Measurements from ENCODE around the gene SMARCB1. TPM values are rescaled to one million over a fixed set of nuclear protein-coding genes. Genes with fewer than 3 reads are reported as not detected.

SMARCB1 gene
- polyA plus RNA-seq, 1 of the 3 experiments (the other 2 are of a cell fraction): 215 TPM

DNA sequence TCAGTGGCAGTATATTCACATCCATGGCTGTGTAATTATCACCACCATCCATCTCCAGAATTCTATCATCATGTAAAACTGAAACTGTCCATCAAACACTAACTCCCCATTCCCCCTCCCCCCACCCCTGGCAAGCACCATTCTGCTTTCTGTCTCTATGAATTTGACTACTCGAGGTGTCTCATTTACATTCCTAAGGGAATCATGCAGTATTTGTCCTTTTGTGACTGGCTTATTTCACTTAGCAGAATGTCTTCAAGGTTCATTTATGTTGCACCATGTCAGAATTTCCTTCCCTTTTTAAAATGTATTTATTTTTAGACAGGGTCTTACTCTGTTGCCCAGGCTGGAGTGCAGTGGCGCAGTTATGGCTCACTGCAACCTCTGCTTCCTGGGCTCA, 31.8 kb downstream of the SMARCB1 start:
- Histone ChIP-seq H3K9me2 (no peaks in the 10 kb centered on the region), H2AFZ (ENCODE audit: low read depth) (no peak overlapping the region), H3K27me3 (ENCODE audit: insufficient read depth) (no peaks in the 10 kb centered on the region), H3K9me3 (no peaks in the 10 kb centered on the region), H3F3A (replicated peaks; ENCODE audit: insufficient read depth) (no peaks in the 10 kb centered on the region), H4K20me1 (ENCODE audit: insufficient read depth) (no peaks in the 10 kb centered on the region), H3K79me2 (ENCODE audit: insufficient read depth) (0 out of 2 replicates have a peak, but pooled peaks cover 3% of the 10 kb centered on the region), H3K9ac (no peak overlapping the region), H3K36me3 (replicated peaks in 1 of 2; ENCODE audit: control insufficient read depth in 1 of 2, insufficient read depth in 2 of 2, low read length in 1 of 2) (peaks cover 23 to 44% of the 10 kb centered on the region in 2 experiments), H3K4me1 (ENCODE audit: control insufficient read depth in 1 of 2, insufficient read depth in 2 of 2, low read depth in 1 of 2, low read length in 1 of 2) (peaks cover 0 to 27% of the 10 kb centered on the region in 2 experiments; a peak in 1 of 4 replicates), H3K27ac (ENCODE audit: low read depth in 2 of 2, low read length in 1 of 2) (no peak overlapping the region), H3K4me2 (no peak overlapping the region), H3K4me3 (ENCODE audit: low read depth in 2 of 2, low read length in 1 of 2) (no peak overlapping the region)
- ChIA-PET POLR2A (no interaction called here), CTCF (no interaction called here)
- 96% methylated on average over 2 of the region's 2 CpGs for WGBS (ENCODE audit: low lambda C conversion rate)
- no peak for TF ChIP-seq NFIC (IDR thresholded peaks at IDR 0.05; ENCODE audit: borderline replicate concordance)
- no peak for TF ChIP-seq SIN3A (IDR thresholded peaks at IDR 0.05; ENCODE audit: borderline replicate concordance, low read depth, low read length)
- TF ChIP-seq, protein P1, sequence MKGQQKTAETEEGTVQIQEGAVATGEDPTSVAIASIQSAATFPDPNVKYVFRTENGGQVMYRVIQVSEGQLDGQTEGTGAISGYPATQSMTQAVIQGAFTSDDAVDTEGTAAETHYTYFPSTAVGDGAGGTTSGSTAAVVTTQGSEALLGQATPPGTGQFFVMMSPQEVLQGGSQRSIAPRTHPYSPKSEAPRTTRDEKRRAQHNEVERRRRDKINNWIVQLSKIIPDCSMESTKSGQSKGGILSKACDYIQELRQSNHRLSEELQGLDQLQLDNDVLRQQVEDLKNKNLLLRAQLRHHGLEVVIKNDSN (IDR thresholded peaks at IDR 0.05; ENCODE audit: borderline replicate concordance, low read depth): no peak
- no peak for TF ChIP-seq GABPA (IDR thresholded peaks at IDR 0.05; ENCODE audit: low read depth)
- TF ChIP-seq, protein P2, sequence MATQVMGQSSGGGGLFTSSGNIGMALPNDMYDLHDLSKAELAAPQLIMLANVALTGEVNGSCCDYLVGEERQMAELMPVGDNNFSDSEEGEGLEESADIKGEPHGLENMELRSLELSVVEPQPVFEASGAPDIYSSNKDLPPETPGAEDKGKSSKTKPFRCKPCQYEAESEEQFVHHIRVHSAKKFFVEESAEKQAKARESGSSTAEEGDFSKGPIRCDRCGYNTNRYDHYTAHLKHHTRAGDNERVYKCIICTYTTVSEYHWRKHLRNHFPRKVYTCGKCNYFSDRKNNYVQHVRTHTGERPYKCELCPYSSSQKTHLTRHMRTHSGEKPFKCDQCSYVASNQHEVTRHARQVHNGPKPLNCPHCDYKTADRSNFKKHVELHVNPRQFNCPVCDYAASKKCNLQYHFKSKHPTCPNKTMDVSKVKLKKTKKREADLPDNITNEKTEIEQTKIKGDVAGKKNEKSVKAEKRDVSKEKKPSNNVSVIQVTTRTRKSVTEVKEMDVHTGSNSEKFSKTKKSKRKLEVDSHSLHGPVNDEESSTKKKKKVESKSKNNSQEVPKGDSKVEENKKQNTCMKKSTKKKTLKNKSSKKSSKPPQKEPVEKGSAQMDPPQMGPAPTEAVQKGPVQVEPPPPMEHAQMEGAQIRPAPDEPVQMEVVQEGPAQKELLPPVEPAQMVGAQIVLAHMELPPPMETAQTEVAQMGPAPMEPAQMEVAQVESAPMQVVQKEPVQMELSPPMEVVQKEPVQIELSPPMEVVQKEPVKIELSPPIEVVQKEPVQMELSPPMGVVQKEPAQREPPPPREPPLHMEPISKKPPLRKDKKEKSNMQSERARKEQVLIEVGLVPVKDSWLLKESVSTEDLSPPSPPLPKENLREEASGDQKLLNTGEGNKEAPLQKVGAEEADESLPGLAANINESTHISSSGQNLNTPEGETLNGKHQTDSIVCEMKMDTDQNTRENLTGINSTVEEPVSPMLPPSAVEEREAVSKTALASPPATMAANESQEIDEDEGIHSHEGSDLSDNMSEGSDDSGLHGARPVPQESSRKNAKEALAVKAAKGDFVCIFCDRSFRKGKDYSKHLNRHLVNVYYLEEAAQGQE (IDR thresholded peaks at IDR 0.05; ENCODE audit: low read depth, low read length): no peak
- TF ChIP-seq RAD21 (IDR thresholded peaks at IDR 0.05; ENCODE audit: low read length): no peak
- TF ChIP-seq FOXM1 (IDR thresholded peaks at IDR 0.05; ENCODE audit: low read depth): no peak
- no peak for DNase-seq

DNA sequence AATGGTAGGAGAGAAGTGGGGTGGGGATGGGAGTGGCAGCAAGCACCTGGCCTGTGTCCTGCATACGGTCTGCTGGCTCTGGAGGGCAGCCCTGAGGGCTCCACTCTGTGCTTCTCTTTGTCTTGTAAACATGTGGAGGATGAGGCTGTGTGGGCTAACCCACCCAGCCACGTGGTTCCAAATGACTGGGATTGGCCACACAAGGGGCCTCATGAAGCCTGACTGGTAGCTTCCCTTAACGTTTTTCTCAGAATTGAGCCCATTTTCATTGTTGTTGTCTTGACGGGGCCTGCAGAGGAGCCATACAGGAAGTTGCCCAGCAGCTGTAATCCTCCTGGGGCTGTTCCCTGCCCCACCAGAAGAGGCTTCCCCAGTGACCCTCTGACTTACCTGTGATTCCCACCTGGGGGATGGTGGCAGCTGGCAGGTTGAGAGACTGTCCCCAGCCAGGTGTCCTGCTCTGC, 34.0 kb downstream of the SMARCB1 start:
- H3K4me2 ChIP-seq: no peak overlapping the region
- no peak overlapping the region for H3K9ac ChIP-seq
- H4K20me1 ChIP-seq (ENCODE audit: insufficient read depth): no peaks in the 10 kb centered on the region
- 0 out of 2 replicates have a peak, but pooled peaks cover 3% of the 10 kb centered on the region for H3K79me2 ChIP-seq (ENCODE audit: insufficient read depth)
- H3K4me3 ChIP-seq (ENCODE audit: low read depth in 2 of 2, low read length in 1 of 2): no peak overlapping the region
- 74% methylated on average over 4 of the region's 4 CpGs for WGBS (ENCODE audit: low lambda C conversion rate)
- no peaks in the 10 kb centered on the region for H3K9me3 ChIP-seq
- ChIA-PET POLR2A (interaction anchor here (0.6 kb wide), 1 partner anchor 102 kb away, joined by 5 read pairs; no protein-coding TSS in a partner anchor), CTCF (interaction anchor here (0.6 to 0.9 kb wide), 4 partner anchors 9 to 85 kb away, joined by 3 to 7 read pairs (median 3); no protein-coding TSS in a partner anchor)
- peaks cover 0 to 36% of the 10 kb centered on the region in 2 experiments; a peak in 1 of 4 replicates for H3K4me1 ChIP-seq (ENCODE audit: control insufficient read depth in 1 of 2, insufficient read depth in 2 of 2, low read depth in 1 of 2, low read length in 1 of 2)
- H3K27ac ChIP-seq (ENCODE audit: low read depth in 2 of 2, low read length in 1 of 2): no peak overlapping the region; a peak in 1 of 4 replicates
- no peaks in the 10 kb centered on the region for H3F3A ChIP-seq (replicated peaks; ENCODE audit: insufficient read depth)
- no peak overlapping the region for H2AFZ ChIP-seq (ENCODE audit: low read depth)
- no peaks in the 10 kb centered on the region for H3K9me2 ChIP-seq
- H3K36me3 ChIP-seq (replicated peaks in 1 of 2; ENCODE audit: control insufficient read depth in 1 of 2, insufficient read depth in 2 of 2, low read length in 1 of 2): peaks cover 35 to 40% of the 10 kb centered on the region in 2 experiments
- DNase-seq: peak; percentile 12
- H3K27me3 ChIP-seq (ENCODE audit: insufficient read depth): no peaks in the 10 kb centered on the region
- no peak for TF ChIP-seq RAD21 (IDR thresholded peaks at IDR 0.05; ENCODE audit: low read length)

All from SK-N-SH (cell line).